ENCODE measurements around the gene ALG14. TPM values are rescaled to one million over a fixed set of nuclear protein-coding genes. Genes with fewer than 3 reads are reported as not detected.

Gene ALG14, protein sequence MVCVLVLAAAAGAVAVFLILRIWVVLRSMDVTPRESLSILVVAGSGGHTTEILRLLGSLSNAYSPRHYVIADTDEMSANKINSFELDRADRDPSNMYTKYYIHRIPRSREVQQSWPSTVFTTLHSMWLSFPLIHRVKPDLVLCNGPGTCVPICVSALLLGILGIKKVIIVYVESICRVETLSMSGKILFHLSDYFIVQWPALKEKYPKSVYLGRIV
- 4.2 to 7.3 TPM (median 6.7 TPM) in 5 replicates for total RNA-seq (2022; extraction: Qiagen RNA extraction; ENCODE audit: low read depth)

DNA sequence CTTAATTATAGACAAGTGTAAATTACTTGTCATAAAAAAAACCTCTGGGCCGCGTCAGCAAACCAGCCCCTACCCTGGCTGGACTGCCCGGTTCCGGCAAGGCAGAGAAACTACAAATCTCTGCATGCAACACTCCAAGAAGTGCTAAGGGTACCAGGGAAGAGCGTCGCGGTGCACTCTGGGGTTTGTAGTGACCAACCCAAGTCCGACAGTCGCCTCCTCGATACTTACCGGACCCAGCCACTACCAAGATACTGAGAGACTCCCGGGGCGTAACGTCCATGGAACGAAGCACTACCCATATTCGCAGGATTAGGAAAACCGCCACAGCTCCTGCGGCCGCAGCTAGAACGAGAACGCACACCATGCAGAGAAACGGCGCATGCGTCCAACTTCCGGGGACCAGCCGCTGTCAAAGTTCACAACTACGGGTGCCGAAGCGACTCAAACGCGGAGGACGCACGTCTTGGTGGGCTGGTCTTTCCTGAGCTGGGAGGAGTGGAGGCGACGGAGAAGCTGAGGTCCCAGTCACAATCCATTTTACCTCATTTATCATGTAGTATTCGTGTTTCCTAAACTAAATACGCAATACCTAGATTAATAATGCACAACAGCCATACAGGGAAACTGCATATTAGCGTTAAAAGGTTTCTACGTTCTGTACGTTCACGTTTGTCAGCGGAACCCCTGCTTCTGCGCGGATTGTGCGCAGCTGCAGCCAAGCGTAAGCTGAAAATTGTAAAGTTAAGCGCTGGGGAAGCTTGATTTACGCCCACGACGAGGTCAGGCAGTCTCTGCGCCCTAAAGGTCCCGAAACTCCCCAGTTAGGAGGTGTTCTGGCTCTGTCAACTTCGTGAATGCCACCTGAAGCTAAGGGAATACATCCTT, at the start of gene ALG14:
Gene ALG14, minus strand, starts transcription at position 420 of the 888 bp plus-strand sequence. Its CDS starts 53 bp downstream, at position 367.

DNA sequence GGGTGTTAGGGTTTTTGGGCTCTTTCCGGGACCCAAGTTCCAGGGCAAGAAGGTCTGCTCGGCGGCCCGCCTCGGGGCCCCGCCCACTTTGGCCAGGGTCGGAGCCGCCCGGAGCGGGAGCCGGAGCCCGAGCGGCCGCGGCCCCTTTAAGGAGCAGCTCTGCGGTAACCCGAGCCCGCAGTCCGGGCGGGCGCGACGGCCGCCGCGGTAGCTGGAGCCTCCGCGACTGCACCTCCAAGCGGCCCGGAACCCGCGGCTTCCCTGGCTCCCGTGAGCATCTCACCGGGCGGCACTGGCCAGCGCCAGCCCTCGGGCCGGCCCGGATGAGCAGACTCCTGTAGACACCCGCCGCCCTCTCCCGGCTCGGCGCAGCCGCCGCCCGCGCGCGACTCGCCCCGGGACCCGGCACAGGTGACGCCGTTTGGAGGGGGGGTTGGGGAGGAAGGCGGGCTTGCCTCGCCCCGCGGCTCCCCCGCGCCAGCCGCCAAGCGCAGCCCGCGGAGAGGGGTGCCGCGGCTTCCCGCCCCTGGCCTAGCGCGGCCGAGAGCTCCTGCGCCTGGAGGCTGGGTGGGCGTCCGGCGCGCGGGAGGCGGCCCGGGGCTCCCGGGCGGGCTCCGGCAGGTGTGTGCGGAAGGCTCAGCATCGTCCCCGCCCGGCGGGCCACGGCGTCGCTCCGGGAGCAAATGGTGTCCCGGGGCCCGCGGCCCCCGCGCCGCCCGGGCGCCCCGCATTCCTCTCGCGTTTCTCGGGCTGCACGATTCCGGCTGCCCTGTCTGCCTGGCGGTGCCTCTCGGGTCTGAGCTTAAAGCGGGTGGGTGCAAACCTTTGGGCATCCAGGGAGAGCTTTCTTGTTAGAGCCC, 44.7 kb upstream of the ALG14 start, which contains the start of gene TLCD4:
Gene TLCD4, plus strand, starts transcription at position 149 of the 860 bp plus-strand sequence. CDS start 26,547 bp downstream, outside the sequence.

DNA sequence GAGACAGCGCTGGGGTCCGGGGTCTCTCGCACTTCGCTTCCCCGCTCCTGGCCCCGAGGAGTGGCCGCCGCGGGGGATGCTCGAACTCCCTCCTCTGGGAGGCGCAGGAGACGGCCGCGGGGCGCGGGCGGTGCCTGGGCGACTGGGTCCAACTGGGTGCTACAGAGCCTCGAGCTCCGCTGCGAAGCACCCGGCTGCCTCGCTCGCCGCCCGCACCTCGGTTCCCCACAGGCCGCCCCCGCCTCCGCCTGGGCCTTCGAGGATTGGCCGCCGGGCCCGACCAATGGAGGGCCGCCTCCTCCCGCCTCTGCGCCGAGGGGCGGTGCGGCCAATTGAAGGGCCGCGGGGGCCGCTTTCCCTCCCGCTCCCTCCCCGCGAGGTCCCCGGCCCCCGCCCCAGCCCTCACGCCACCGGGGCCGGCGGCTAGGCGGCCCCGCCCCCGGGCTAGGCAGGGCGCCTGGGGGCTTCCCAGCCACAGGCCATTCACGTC, 145.8 kb downstream of the ALG14 start, which contains the start of gene CNN3:
Gene CNN3, minus strand, starts transcription at position 196 of the 490 bp plus-strand sequence. CDS start 216 bp downstream, outside the sequence.

Other genes with a start within 250 kb of the ALG14 start
- 49.5 to 85.0 TPM (median 54.4 TPM) in 5 replicates for gene CNN3, start 145.8 kb downstream of the ALG14 start, total RNA-seq (2022; extraction: Qiagen RNA extraction; ENCODE audit: low read depth)
- 2.9 to 13.1 TPM (median 9.3 TPM) in 5 replicates for gene TLCD4, start 44.4 kb upstream of the ALG14 start, total RNA-seq (2022; extraction: Qiagen RNA extraction; ENCODE audit: low read depth)
- 6.2 to 11.0 TPM (median 10.1 TPM) in 5 replicates for gene RWDD3, start 161.3 kb upstream of the ALG14 start, total RNA-seq (2022; extraction: Qiagen RNA extraction; ENCODE audit: low read depth)